H9 (cell line): ENCODE measurements around the gene B3GLCT. TPM values are rescaled to one million over a fixed set of nuclear protein-coding genes. Genes with fewer than 3 reads are reported as not detected.

ENCODE experiments used
- DNase-seq: peaks from one replicate; pipeline ENCODE4 v3.0.0-alpha.2; 2017
- H2AFZ ChIP-seq: one replicate; pipeline ENCODE4 v1.6.1; 2013; ENCODE audit warnings: mild to moderate bottlenecking, low read length, control low read depth, moderate library complexity
- H2AK5ac ChIP-seq: 2 replicates; pipeline ENCODE4 v1.6.1; 2013; ENCODE audit warnings: low read length, control low read depth, mixed read lengths; ENCODE audit not compliant: insufficient read length
- H2BK120ac ChIP-seq: one replicate; pipeline ENCODE4 v1.6.1; 2013; ENCODE audit warnings: low read depth, mild to moderate bottlenecking, low read length, control low read depth, inconsistent platforms; ENCODE audit not compliant: poor library complexity, severe bottlenecking
- H2BK12ac ChIP-seq: 2 replicates; pipeline ENCODE4 v1.6.1; 2013; ENCODE audit warnings: low read length, control low read depth, mixed read lengths, low read depth; ENCODE audit not compliant: insufficient read length
- H2BK15ac ChIP-seq: 2 replicates; pipeline ENCODE4 v1.6.1; 2013; ENCODE audit warnings: low read depth, low read length, control low read depth
- H2BK20ac ChIP-seq: one replicate; pipeline ENCODE4 v1.6.1; 2013; ENCODE audit warnings: low read depth, mild to moderate bottlenecking, low read length, control low read depth, inconsistent platforms; ENCODE audit not compliant: poor library complexity, severe bottlenecking
- H2BK5ac ChIP-seq: 2 replicates; pipeline ENCODE4 v1.6.1; 2013; ENCODE audit warnings: low read length, control low read depth, mixed read lengths; ENCODE audit not compliant: insufficient read length
- H3K14ac ChIP-seq: 2 replicates; pipeline ENCODE4 v1.6.1; 2013; ENCODE audit warnings: low read length, control low read depth; ENCODE audit not compliant: insufficient read depth
- H3K18ac ChIP-seq: 2 replicates; pipeline ENCODE4 v1.6.1; 2013; ENCODE audit warnings: low read depth, mild to moderate bottlenecking, mixed read lengths, low read length, control low read depth; ENCODE audit not compliant: insufficient read length
- H3K23ac ChIP-seq: 2 replicates; pipeline ENCODE4 v1.6.1; 2013; ENCODE audit warnings: low read length, control low read depth, mixed read lengths, low read depth; ENCODE audit not compliant: insufficient read length
- H3K23me2 ChIP-seq: 2 replicates; pipeline ENCODE4 v1.6.1; 2013; ENCODE audit warnings: low read depth, mild to moderate bottlenecking, mixed read lengths, low read length, control low read depth; ENCODE audit not compliant: insufficient read length, poor library complexity, severe bottlenecking
- H3K27ac ChIP-seq: 2 replicates; pipeline ENCODE4 v1.5.1; 2013; ENCODE audit warnings: low read length, control low read depth, mixed read lengths, low read depth; ENCODE audit not compliant: insufficient read length
- H3K27me3 ChIP-seq: 2 replicates; pipeline ENCODE4 v1.6.1; 2013; ENCODE audit warnings: low read length, control low read depth, inconsistent platforms; ENCODE audit not compliant: insufficient read depth
- H3K4ac ChIP-seq: 2 replicates; pipeline ENCODE4 v1.6.1; 2013; ENCODE audit warnings: low read depth, mild to moderate bottlenecking, control low read depth, inconsistent platforms, low read length, moderate library complexity
- H3K4me1 ChIP-seq: 2 replicates; pipeline ENCODE4 v1.6.1; 2013; ENCODE audit warnings: low read length, control low read depth, inconsistent platforms; ENCODE audit not compliant: insufficient read depth
- H3K4me2 ChIP-seq: 2 replicates; pipeline ENCODE4 v1.6.1; 2013; ENCODE audit warnings: low read length, control low read depth, mixed read lengths; ENCODE audit not compliant: insufficient read length, insufficient read depth
- H3K56ac ChIP-seq: 2 replicates; pipeline ENCODE4 v1.6.1; 2013; ENCODE audit warnings: low read depth, mild to moderate bottlenecking, mixed read lengths, low read length, control low read depth; ENCODE audit not compliant: insufficient read length
- H3K79me1 ChIP-seq: 2 replicates; pipeline ENCODE4 v1.6.1; 2013; ENCODE audit warnings: low read depth, mild to moderate bottlenecking, moderate library complexity, low read length, control low read depth, inconsistent platforms; ENCODE audit not compliant: insufficient read depth, poor library complexity, severe bottlenecking
- H3K79me2 ChIP-seq: 2 replicates; pipeline ENCODE4 v1.6.1; 2013; ENCODE audit warnings: low read length, control low read depth, inconsistent platforms; ENCODE audit not compliant: insufficient read depth
- H3K9ac ChIP-seq: 2 replicates; pipeline ENCODE4 v1.6.1; 2013; ENCODE audit warnings: low read length, control low read depth, mixed read lengths; ENCODE audit not compliant: insufficient read length; ENCODE audit errors: extremely low read depth
- H3K9me3 ChIP-seq: one replicate; pipeline ENCODE4 v1.6.1; 2013; ENCODE audit warnings: low read depth, low read length, inconsistent platforms; ENCODE audit not compliant: control insufficient read depth
- H3T11ph ChIP-seq: one replicate; pipeline ENCODE4 v1.6.1; 2013; ENCODE audit warnings: mild to moderate bottlenecking, low read length, control low read depth, inconsistent platforms
- H4K20me1 ChIP-seq: one replicate; pipeline ENCODE4 v1.6.1; 2013; ENCODE audit not compliant: control insufficient read depth, insufficient read length, insufficient read depth
- H4K5ac ChIP-seq: 2 replicates; pipeline ENCODE4 v1.6.1; 2013; ENCODE audit warnings: low read depth, mild to moderate bottlenecking, mixed read lengths, low read length, control low read depth; ENCODE audit not compliant: insufficient read length
- H4K8ac ChIP-seq: replicated peaks from 2 replicates; pipeline ENCODE4 v1.6.1; 2013; ENCODE audit warnings: low read length, control low read depth, mixed read lengths, low read depth; ENCODE audit not compliant: insufficient read length
- H4K91ac ChIP-seq: 2 replicates; pipeline ENCODE4 v1.6.1; 2013; ENCODE audit warnings: low read depth, mild to moderate bottlenecking, moderate library complexity, mixed read lengths, low read length, control low read depth; ENCODE audit not compliant: insufficient read length
- H3K27ac Mint-ChIP-seq, 3 experiments: 2 replicates in 2 of 3; 3 replicates in 1 of 3; pipeline ENCODE4 v1.8.0; 2020 to 2021; ENCODE audit warnings: mixed read lengths in 3 of 3, mild to moderate bottlenecking in 1 of 3, moderate library complexity in 1 of 3
- H3K27me3 Mint-ChIP-seq: 2 replicates; pipeline ENCODE4 v1.8.0; 2021; ENCODE audit warnings: low read depth, mild to moderate bottlenecking, moderate library complexity, mixed read lengths
- H3K36me3 Mint-ChIP-seq, 3 experiments: 2 replicates in 2 of 3; 3 replicates in 1 of 3; pipeline ENCODE4 v1.8.0; 2020 to 2021; ENCODE audit warnings: low read depth in 3 of 3, mixed read lengths in 3 of 3; ENCODE audit not compliant: insufficient read depth in 1 of 3
- H3K4me1 Mint-ChIP-seq, 2 experiments: 2 replicates each; pipeline ENCODE4 v1.8.0; 2020; ENCODE audit warnings: mixed read lengths in 2 of 2
- H3K4me3 Mint-ChIP-seq, 2 experiments: 2 replicates in 1 of 2; 3 replicates in 1 of 2; pipeline ENCODE4 v1.8.0; 2020 to 2021; ENCODE audit warnings: mild to moderate bottlenecking in 2 of 2, mixed read lengths in 2 of 2, moderate library complexity in 1 of 2
- H3K9me3 Mint-ChIP-seq, 2 experiments: 2 replicates in 1 of 2; 3 replicates in 1 of 2; pipeline ENCODE4 v1.8.0; 2020; ENCODE audit warnings: mild to moderate bottlenecking in 2 of 2, mixed read lengths in 2 of 2, moderate library complexity in 1 of 2
- WGBS: extraction: QIAGEN DNeasy Blood & Tissue Kit; methylation state at CpG from one replicate; pipeline ENCODE4 v1.1.7; 2013; ENCODE audit warnings: missing lambda C conversion rate, low lambda C conversion rate, mixed read lengths; ENCODE audit not compliant: insufficient read length; ENCODE audit errors: extremely low coverage; 5-methylcytosine and 5-hydroxymethylcytosine counted together
- total RNA-seq: library from RNA; stranded (reverse); gene quantifications from 2 replicates; pipeline ENCODE4 v1.2.1, GENCODE V29; 2021
- TF ChIP-seq, protein P1 (sequence below): fragments of 200-600 bp; sonication (generic); conservative IDR thresholded peaks from 3 replicates; pipeline ENCODE4 v1.8.0; 2021; ENCODE audit warnings: antibody characterized with exemption, mild to moderate bottlenecking

The B3GLCT gene
- total RNA-seq, 1 experiment from 2014 or later, result 5.4 TPM

DNA sequence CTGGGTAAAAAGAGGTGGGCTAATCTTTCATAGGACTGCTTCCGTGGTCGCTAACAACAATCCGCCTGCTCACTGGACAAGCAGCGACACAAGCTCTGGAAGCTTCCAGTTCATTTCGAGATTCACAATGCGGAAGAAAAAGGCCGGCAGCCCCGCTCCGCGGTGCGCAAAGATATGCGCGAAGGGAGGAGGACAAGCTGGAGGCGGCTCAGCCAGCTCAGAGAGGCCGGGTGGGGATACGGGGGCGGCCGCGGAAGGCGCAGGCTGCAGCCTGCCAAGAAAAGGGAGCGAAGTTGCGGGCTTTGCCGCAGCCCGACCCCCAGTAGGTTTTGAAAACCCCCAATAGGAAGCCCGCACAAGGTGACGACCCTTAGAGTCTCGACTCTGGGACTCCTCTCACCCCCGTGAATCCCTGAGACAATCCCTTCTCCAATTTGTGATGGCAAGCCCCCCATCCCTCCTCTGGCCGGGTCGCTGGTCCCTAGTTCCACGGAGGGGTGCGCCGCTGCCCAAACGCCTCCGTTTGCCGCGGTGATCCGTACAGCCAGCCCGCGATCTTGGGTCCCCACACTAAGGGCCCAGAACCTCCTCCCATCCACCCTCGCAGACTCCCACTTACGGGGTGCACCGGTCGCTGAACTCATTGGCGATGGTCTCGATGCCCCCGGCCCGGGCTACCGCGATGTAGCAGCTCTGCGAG lies 38.8 kb upstream of the B3GLCT start:
- H3K79me1 ChIP-seq, result no peaks in the 10 kb centered on the region
- no peak overlapping the region for H3K18ac ChIP-seq
- Mint-ChIP-seq H3K9me3 (no peaks in the 10 kb centered on the region), H3K36me3 (peaks cover 3 to 23% (median 8%) of the 10 kb centered on the region in 3 experiments; a peak in 5 of 7 replicates), H3K4me3 (peak overlapping the region; percentile 93 to 94), H3K27ac (peak overlapping the region; percentile 44 to 93 (median 48); a peak in 4 of 7 replicates), H3K4me1 (peaks cover 21 to 25% of the 10 kb centered on the region in 2 experiments), H3K27me3 (no peaks in the 10 kb centered on the region)
- H4K20me1 ChIP-seq, result no peaks in the 10 kb centered on the region
- no peak overlapping the region for H3K4ac ChIP-seq
- no peak overlapping the region for H2BK12ac ChIP-seq
- no peak overlapping the region for H4K91ac ChIP-seq
- peak overlapping the region; percentile 23 for H3K9ac ChIP-seq
- TF ChIP-seq, protein P1, sequence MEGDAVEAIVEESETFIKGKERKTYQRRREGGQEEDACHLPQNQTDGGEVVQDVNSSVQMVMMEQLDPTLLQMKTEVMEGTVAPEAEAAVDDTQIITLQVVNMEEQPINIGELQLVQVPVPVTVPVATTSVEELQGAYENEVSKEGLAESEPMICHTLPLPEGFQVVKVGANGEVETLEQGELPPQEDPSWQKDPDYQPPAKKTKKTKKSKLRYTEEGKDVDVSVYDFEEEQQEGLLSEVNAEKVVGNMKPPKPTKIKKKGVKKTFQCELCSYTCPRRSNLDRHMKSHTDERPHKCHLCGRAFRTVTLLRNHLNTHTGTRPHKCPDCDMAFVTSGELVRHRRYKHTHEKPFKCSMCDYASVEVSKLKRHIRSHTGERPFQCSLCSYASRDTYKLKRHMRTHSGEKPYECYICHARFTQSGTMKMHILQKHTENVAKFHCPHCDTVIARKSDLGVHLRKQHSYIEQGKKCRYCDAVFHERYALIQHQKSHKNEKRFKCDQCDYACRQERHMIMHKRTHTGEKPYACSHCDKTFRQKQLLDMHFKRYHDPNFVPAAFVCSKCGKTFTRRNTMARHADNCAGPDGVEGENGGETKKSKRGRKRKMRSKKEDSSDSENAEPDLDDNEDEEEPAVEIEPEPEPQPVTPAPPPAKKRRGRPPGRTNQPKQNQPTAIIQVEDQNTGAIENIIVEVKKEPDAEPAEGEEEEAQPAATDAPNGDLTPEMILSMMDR, result no peak
- no peak for DNase-seq
- H4K8ac ChIP-seq, result no peak overlapping the region
- H2BK20ac ChIP-seq, result no peak overlapping the region
- peaks cover 14% of the 10 kb centered on the region; the same call in 1 of the 2 replicates for H3K79me2 ChIP-seq
- no peak overlapping the region for H3K27ac ChIP-seq
- no peak overlapping the region; the same call in 1 of the 2 replicates for H2BK15ac ChIP-seq
- H4K5ac ChIP-seq, result no peak overlapping the region
- WGBS, result no CpG with 5 or more reads among the region's 51 CpGs
- no peaks in the 10 kb centered on the region for H3K9me3 ChIP-seq
- no peaks in the 10 kb centered on the region for H3K27me3 ChIP-seq
- no peak overlapping the region for H2BK5ac ChIP-seq
- no peaks in the 10 kb centered on the region for H3K4me1 ChIP-seq
- H3K23ac ChIP-seq, result no peak overlapping the region
- H3T11ph ChIP-seq, result no peak overlapping the region
- H2AFZ ChIP-seq, result no peak overlapping the region
- no peak overlapping the region for H2AK5ac ChIP-seq
- no peak overlapping the region for H2BK120ac ChIP-seq
- no peak overlapping the region for H3K56ac ChIP-seq
- H3K4me2 ChIP-seq, result peak overlapping the region; percentile 58
- H3K23me2 ChIP-seq, result no peaks in the 10 kb centered on the region
- peak overlapping the region; percentile 81 for H3K14ac ChIP-seq
